ENCODE data around the gene GLTP. TPM values are rescaled to one million over a fixed set of nuclear protein-coding genes. Genes with fewer than 3 reads are reported as not detected.
"Not testable (repeated sequence)": the region's sequence is repeated elsewhere in the genome, so short reads cannot be mapped to it uniquely, and the experiment has no call there.

Gene GLTP
- total RNA-seq, 3 donors from 2014 or later, result 38.2 to 53.1 (median 40.1) TPM

GRCh38 chr12:109894939-109895338 lies 14.6 kb upstream of the GLTP start:
- TF ChIP-seq POLR2A (IDR thresholded peaks at IDR 0.05) (no peak), POLR2AphosphoS5 (IDR thresholded peaks at IDR 0.05) (no peak)
- TF ChIP-seq, protein P1, sequence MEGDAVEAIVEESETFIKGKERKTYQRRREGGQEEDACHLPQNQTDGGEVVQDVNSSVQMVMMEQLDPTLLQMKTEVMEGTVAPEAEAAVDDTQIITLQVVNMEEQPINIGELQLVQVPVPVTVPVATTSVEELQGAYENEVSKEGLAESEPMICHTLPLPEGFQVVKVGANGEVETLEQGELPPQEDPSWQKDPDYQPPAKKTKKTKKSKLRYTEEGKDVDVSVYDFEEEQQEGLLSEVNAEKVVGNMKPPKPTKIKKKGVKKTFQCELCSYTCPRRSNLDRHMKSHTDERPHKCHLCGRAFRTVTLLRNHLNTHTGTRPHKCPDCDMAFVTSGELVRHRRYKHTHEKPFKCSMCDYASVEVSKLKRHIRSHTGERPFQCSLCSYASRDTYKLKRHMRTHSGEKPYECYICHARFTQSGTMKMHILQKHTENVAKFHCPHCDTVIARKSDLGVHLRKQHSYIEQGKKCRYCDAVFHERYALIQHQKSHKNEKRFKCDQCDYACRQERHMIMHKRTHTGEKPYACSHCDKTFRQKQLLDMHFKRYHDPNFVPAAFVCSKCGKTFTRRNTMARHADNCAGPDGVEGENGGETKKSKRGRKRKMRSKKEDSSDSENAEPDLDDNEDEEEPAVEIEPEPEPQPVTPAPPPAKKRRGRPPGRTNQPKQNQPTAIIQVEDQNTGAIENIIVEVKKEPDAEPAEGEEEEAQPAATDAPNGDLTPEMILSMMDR (IDR thresholded peaks at IDR 0.05), result no peak
- Histone ChIP-seq H3K27me3 (no peaks in the 10 kb centered on the region), H3K4me1 (no peaks in the 10 kb centered on the region), H3K36me3 (no peaks in the 10 kb centered on the region), H3K4me3 (no peak overlapping the region), H3K27ac (no peak overlapping the region), H3K9me3 (no peaks in the 10 kb centered on the region)
- intact Hi-C loops (cut with DNase I; ENCODE audit: low total_unique reads), result no loop called here
- no peak for DNase-seq (ENCODE audit: low spot score in 2 of 2)

DNA sequence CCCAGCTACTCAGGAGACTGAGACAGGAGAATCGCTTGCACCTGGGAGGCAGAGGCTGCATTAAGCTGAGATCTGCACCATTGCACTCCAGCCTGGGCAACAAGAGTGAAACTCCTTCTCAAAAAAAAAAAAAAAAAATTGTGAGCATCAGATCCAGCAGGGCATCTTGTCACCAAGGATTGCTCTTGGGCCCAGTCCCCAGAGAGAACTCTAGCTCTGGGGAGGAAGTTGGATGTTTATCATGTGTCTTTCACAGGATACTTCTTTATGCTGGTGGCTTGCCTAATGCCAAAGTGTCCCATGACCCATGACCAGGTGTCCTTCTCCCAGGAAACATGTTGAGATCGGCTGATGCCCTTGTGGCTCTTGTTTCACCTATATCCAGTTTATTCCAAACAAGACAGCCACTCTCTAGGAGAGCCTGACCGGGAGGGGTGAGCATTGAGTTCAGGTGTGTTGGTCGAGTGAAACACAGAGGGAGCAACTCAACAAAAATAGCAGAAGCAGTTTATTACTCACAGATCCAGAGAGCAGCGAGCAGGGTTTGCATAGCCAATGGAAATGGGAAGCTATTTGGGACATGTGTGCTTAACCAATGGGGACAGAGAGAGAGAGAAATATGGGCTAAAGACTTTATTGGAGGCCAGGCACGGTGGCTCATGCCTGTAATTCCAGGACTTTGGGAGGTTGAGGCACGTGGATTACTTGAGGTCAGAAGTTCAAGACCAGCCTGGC lies 13.1 kb upstream of the GLTP start:
- intact Hi-C loops (cut with DNase I; ENCODE audit: low total_unique reads), result no loop called here
- Histone ChIP-seq H3K36me3 (no peaks in the 10 kb centered on the region), H3K4me1 (no peaks in the 10 kb centered on the region), H3K27me3 (no peaks in the 10 kb centered on the region), H3K27ac (no peak overlapping the region), H3K4me3 (no peak overlapping the region), H3K9me3 (no peaks in the 10 kb centered on the region)
- DNase-seq (ENCODE audit: low spot score in 2 of 2), result no peak
- TF ChIP-seq POLR2A (IDR thresholded peaks at IDR 0.05) (no peak), POLR2AphosphoS5 (IDR thresholded peaks at IDR 0.05) (no peak)
- TF ChIP-seq, protein P1 (IDR thresholded peaks at IDR 0.05), result no peak

GRCh38 chr12:109892748-109893147 lies 12.4 kb upstream of the GLTP start:
- intact Hi-C loops (cut with DNase I; ENCODE audit: low total_unique reads), result no loop called here
- no peaks in the 10 kb centered on the region for H3K36me3 ChIP-seq
- no peaks in the 10 kb centered on the region for H3K4me1 ChIP-seq
- TF ChIP-seq POLR2A (IDR thresholded peaks at IDR 0.05), result no peak
- TF ChIP-seq, protein P1 (IDR thresholded peaks at IDR 0.05), result no peak
- TF ChIP-seq POLR2AphosphoS5 (IDR thresholded peaks at IDR 0.05), result no peak
- H3K27me3 ChIP-seq, result no peaks in the 10 kb centered on the region
- no peak for DNase-seq (ENCODE audit: low spot score in 2 of 2)
- H3K4me3 ChIP-seq, result no peak overlapping the region
- H3K27ac ChIP-seq, result no peak overlapping the region
- no peaks in the 10 kb centered on the region for H3K9me3 ChIP-seq

DNA sequence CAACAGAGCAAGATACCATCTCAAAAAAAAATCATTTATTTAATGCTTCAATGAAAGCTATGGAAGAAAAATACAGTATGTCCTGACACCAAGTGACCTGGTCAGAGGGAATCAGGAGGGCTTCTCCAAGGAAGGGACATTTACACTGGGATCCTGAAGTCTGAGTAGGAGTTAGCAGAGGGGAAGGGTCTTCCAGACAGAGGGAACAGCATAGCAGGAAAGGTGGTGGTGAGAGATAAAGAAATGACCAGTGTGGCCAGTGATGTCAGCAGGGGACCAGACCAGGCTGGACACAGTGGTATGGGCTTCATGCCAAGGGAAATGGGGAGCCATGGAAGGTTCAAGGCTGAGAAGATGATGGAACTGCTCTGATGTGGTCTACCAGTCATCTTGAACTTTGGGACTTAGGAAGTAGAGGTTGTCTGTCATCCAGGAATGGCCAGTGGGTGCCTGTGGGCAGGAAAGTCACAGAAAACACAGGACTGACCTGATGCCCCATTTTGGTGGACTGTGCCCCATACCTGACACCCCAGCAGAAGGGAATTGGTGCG lies 11.9 kb upstream of the GLTP start:
- H3K4me3 ChIP-seq, result no peak overlapping the region
- no peak overlapping the region for H3K27ac ChIP-seq
- TF ChIP-seq, protein P1 (IDR thresholded peaks at IDR 0.05), result no peak
- TF ChIP-seq POLR2AphosphoS5 (IDR thresholded peaks at IDR 0.05) (no peak), POLR2A (IDR thresholded peaks at IDR 0.05) (no peak)
- no peaks in the 10 kb centered on the region for H3K9me3 ChIP-seq
- intact Hi-C loops (cut with DNase I; ENCODE audit: low total_unique reads), result no loop called here
- no peaks in the 10 kb centered on the region for H3K4me1 ChIP-seq
- H3K36me3 ChIP-seq, result no peaks in the 10 kb centered on the region
- DNase-seq (ENCODE audit: low spot score in 2 of 2), result no peak
- H3K27me3 ChIP-seq, result no peaks in the 10 kb centered on the region

DNA sequence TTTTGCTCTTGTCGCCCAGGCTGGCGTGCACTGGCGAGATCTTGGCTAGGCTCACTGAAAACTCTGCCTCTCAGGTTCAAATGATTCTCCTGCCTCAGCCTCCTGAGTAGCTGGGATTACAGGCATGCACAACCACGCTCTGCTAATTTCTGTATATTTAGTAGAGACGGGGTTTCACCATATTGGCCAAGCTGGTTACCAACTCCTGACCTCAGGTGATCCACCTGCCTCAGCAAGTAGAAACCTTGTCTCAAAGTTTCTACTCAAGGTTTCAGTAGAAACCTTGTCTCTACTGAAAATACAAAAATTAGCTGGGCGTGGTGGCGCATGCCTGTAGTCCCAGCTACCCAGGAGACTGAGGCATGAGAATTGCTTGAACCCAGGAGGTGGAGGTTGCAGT lies 11.4 kb upstream of the GLTP start:
- DNase-seq (ENCODE audit: low spot score in 2 of 2); H3K27me3 ChIP-seq; H3K4me3 ChIP-seq; H3K9me3 ChIP-seq; intact Hi-C loops (cut with DNase I; ENCODE audit: low total_unique reads); H3K27ac ChIP-seq; H3K36me3 ChIP-seq; H3K4me1 ChIP-seq: not testable (repeated sequence)
